IMR-90 (cell line): ENCODE measurements around the gene AADACL3. TPM values are rescaled to one million over a fixed set of nuclear protein-coding genes. Genes with fewer than 3 reads are reported as not detected.

ENCODE experiments used
- ATAC-seq: fragments of 200-7000 bp; cut with Tn5 transposase; 2 replicates; pipeline ENCODE4 v1.9.1; 2020; ENCODE audit warnings: low read depth, mild to moderate bottlenecking, moderate library complexity
- BruUV-seq: library from RNA; stranded (reverse); fragments of 400-500 nt; replicated peaks from 2 replicates; lab custom pipeline; 2021; lab: Mats Ljungman, UMichigan
- CTCF ChIA-PET: fragments of 300-600 bp; formaldehyde crosslinking; extraction: SDS; loops from one replicate; lab custom pipeline; 2021; ENCODE audit warnings: antibody characterized with exemption; lab: Yijun Ruan, JAX
- POLR2A ChIA-PET: fragments of 300-600 bp; sonication (Branson Sonifier 250); formaldehyde crosslinking; loops from one replicate; lab custom pipeline; 2022; ENCODE audit warnings: antibody characterized with exemption; ENCODE audit not compliant: unreplicated experiment; lab: Charles Lee
- DNase-seq: peaks from one replicate; pipeline ENCODE4 v3.0.0; 2013
- H2AFZ ChIP-seq: replicated peaks from 2 replicates; pipeline ENCODE3; 2013; ENCODE audit warnings: low read length, mild to moderate bottlenecking; ENCODE audit not compliant: poor library complexity
- H2AK5ac ChIP-seq: 2 replicates; pipeline ENCODE4 v1.6.1; 2013; ENCODE audit warnings: low read depth, low read length, inconsistent platforms
- H2AK9ac ChIP-seq: replicated peaks from 2 replicates; pipeline ENCODE3; 2013; ENCODE audit warnings: mild to moderate bottlenecking, low read depth, low read length, moderate library complexity; ENCODE audit not compliant: poor library complexity
- H2BK120ac ChIP-seq: 2 replicates; pipeline ENCODE4 v1.6.1; 2013; ENCODE audit warnings: low read depth, low read length, inconsistent platforms
- H2BK15ac ChIP-seq: 3 replicates; pipeline ENCODE4 v1.6.1; 2013; ENCODE audit warnings: low read depth, low read length, inconsistent platforms
- H2BK20ac ChIP-seq: 2 replicates; pipeline ENCODE4 v1.6.1; 2013; ENCODE audit warnings: low read depth, mild to moderate bottlenecking, inconsistent platforms, low read length, moderate library complexity
- H2BK5ac ChIP-seq: 2 replicates; pipeline ENCODE4 v1.6.1; 2013; ENCODE audit warnings: mild to moderate bottlenecking, low read depth, low read length, inconsistent platforms; ENCODE audit not compliant: poor library complexity, severe bottlenecking
- H3K14ac ChIP-seq: replicated peaks from 2 replicates; pipeline ENCODE4 v1.6.1; 2013; ENCODE audit warnings: low read depth, low read length, inconsistent platforms
- H3K18ac ChIP-seq: 2 replicates; pipeline ENCODE4 v1.6.1; 2013; ENCODE audit warnings: low read depth, low read length, control low read depth
- H3K23ac ChIP-seq: 2 replicates; pipeline ENCODE4 v1.6.1; 2013; ENCODE audit warnings: low read depth, low read length, inconsistent platforms
- H3K27ac ChIP-seq: 2 replicates; pipeline ENCODE4 v1.5.1; 2013; ENCODE audit warnings: mild to moderate bottlenecking, control low read depth, low read length; ENCODE audit not compliant: insufficient read depth
- H3K27me3 ChIP-seq: 2 replicates; pipeline ENCODE4 v1.6.1; 2013; ENCODE audit warnings: low read length; ENCODE audit not compliant: control insufficient read depth, insufficient read depth
- H3K36me3 ChIP-seq: 2 replicates; pipeline ENCODE4 v1.6.1; 2013; ENCODE audit warnings: low read length, mixed read lengths; ENCODE audit not compliant: control insufficient read depth, insufficient read depth
- H3K4ac ChIP-seq: 2 replicates; pipeline ENCODE4 v1.6.1; 2013; ENCODE audit warnings: low read depth, low read length, inconsistent platforms
- H3K4me1 ChIP-seq: 2 replicates; pipeline ENCODE4 v1.6.1; 2013; ENCODE audit warnings: low read length, mixed read lengths; ENCODE audit not compliant: control insufficient read depth, insufficient read depth
- H3K4me2 ChIP-seq: 2 replicates; pipeline ENCODE4 v1.6.1; 2013; ENCODE audit warnings: low read depth, mild to moderate bottlenecking, control low read depth, low read length, moderate library complexity
- H3K4me3 ChIP-seq: 2 replicates; pipeline ENCODE4 v1.5.1; 2013; ENCODE audit warnings: low read depth, mild to moderate bottlenecking, control low read depth, low read length, moderate library complexity; ENCODE audit not compliant: insufficient read depth
- H3K56ac ChIP-seq: 2 replicates; pipeline ENCODE4 v1.6.1; 2013; ENCODE audit warnings: low read length, inconsistent platforms; ENCODE audit not compliant: insufficient read depth; ENCODE audit errors: extremely low read depth
- H3K79me1 ChIP-seq, 2 experiments: 2 replicates each; pipeline ENCODE4 v1.6.1; 2013; ENCODE audit warnings: low read length in 2 of 2, inconsistent platforms in 1 of 2, low read depth in 1 of 2
- H3K9ac ChIP-seq: 2 replicates; pipeline ENCODE4 v1.6.1; 2013; ENCODE audit warnings: low read depth, low read length, control low read depth
- H3K9me1 ChIP-seq: 2 replicates; pipeline ENCODE4 v1.6.1; 2013; ENCODE audit warnings: low read length, inconsistent platforms; ENCODE audit not compliant: insufficient read depth
- H3K9me3 ChIP-seq: 2 replicates; pipeline ENCODE4 v1.6.1; 2013; ENCODE audit warnings: low read length; ENCODE audit not compliant: control insufficient read depth, insufficient read depth
- H4K20me1 ChIP-seq: 2 replicates; pipeline ENCODE4 v1.6.1; 2013; ENCODE audit warnings: low read length, inconsistent platforms; ENCODE audit not compliant: insufficient read depth
- H4K5ac ChIP-seq: 2 replicates; pipeline ENCODE4 v1.6.1; 2013; ENCODE audit warnings: mild to moderate bottlenecking, low read depth, low read length, control low read depth
- H4K8ac ChIP-seq, 2 experiments: 2 replicates each; pipeline ENCODE4 v1.6.1; 2013; ENCODE audit warnings: low read depth in 2 of 2, low read length in 2 of 2, control low read depth in 1 of 2, inconsistent platforms in 1 of 2
- H4K91ac ChIP-seq: 2 replicates; pipeline ENCODE4 v1.6.1; 2013; ENCODE audit warnings: low read depth, low read length, inconsistent platforms; ENCODE audit not compliant: insufficient read depth
- BHLHE40 ChIP-seq: fragments of 150-350 bp; IDR thresholded peaks from 2 replicates; pipeline ENCODE4 v1.6.1; 2016; ENCODE audit warnings: mild to moderate bottlenecking, low read depth, low read length
- CEBPB ChIP-seq: IDR thresholded peaks from 2 replicates; pipeline ENCODE4 v1.6.1; 2012; ENCODE audit warnings: low read depth, low read length, improper control_type of control experiment
- MXI1 ChIP-seq: IDR thresholded peaks from 2 replicates; pipeline ENCODE4 v1.6.1; 2012; ENCODE audit warnings: low read depth, mild to moderate bottlenecking, low read length, moderate library complexity, borderline replicate concordance
- WGBS, 2 experiments: methylation state at CpG; one replicate each; pipeline versions ENCODE4 v1.1.5 to v1.1.7; 2013; ENCODE audit warnings: missing lambda C conversion rate in 2 of 2; ENCODE audit not compliant: insufficient read length in 1 of 2; ENCODE audit errors: extremely low coverage in 2 of 2; 5-methylcytosine and 5-hydroxymethylcytosine counted together
- dilution Hi-C: fragments of 300-500 bp; cut with HindIII; formaldehyde crosslinking; loops from one replicate; pipeline ENCODE4 v1.14.3; 2018; ENCODE audit warnings: low sequenced_read_pairs; ENCODE audit not compliant: unreplicated experiment
- in situ Hi-C: fragments of 300-500 bp; cut with MboI; formaldehyde crosslinking; loops from 3 replicates; pipeline ENCODE4 v1.14.3; 2019; ENCODE audit warnings: low sequenced_read_pairs, inconsistent platforms, mixed read lengths
- intact Hi-C: fragments of 100-400 bp; cut with micrococcal nuclease; formaldehyde crosslinking; loops from 2 replicates; pipeline ENCODE4 v1.10.0; 2022
- polyA plus RNA-seq, 3 experiments: library from polyadenylated mRNA; depleted of rRNA; stranded (reverse); fragments of >200 nt; gene quantifications; 2 replicates each; pipeline ENCODE4 v1.2.3, GENCODE V29; 2012; ENCODE audit warnings: low replicate concordance in 1 of 3
- total RNA-seq: library from RNA; depleted of rRNA; stranded (reverse); fragments of >200 nt; gene quantifications from 2 replicates; pipeline ENCODE4 v1.2.3, GENCODE V29; 2012

AADACL3 gene
- total and polyA plus RNA-seq, 2 of the 4 experiments (the other 2 are of a cell fraction): not detected

GRCh38 chr1:12745992-12746323 lies 30.0 kb downstream of the AADACL3 start, which contains the start of gene CFAP107:
Gene CFAP107, plus strand, starts transcription at chr1:12746200. Its CDS starts 231 bp downstream, at chr1:12746431.
- dilution Hi-C loops (no loop called here), intact Hi-C loops (no loop called here), in situ Hi-C loops (no loop called here)
- Histone ChIP-seq H3K18ac (no peak within 1 kb of the TSS), H2AK9ac (no peak within 1 kb of the TSS), H2BK5ac (no peak within 1 kb of the TSS), H3K9ac (no peak within 1 kb of the TSS), H3K9me1 (no peaks in the 10 kb centered on the region), H3K9me3 (peaks cover 4% of the 10 kb centered on the region), H3K79me1 (no peaks in the 10 kb centered on the region), H2BK15ac (no peak within 1 kb of the TSS), H3K14ac (no peak within 1 kb of the TSS), H4K8ac (no peak within 1 kb of the TSS), H3K4me1 (no peaks in the 10 kb centered on the region), H3K56ac (no peak within 1 kb of the TSS), H3K36me3 (no peaks in the 10 kb centered on the region), H4K20me1 (no peaks in the 10 kb centered on the region), H2BK20ac (no peak within 1 kb of the TSS), H2AK5ac (no peak within 1 kb of the TSS), H3K4ac (no peak within 1 kb of the TSS), H4K91ac (no peak within 1 kb of the TSS), H2AFZ (no peak within 1 kb of the TSS), H2BK120ac (no peak within 1 kb of the TSS), H3K27ac (no peak within 1 kb of the TSS), H3K27me3 (no peaks in the 10 kb centered on the region), H3K4me2 (no peak within 1 kb of the TSS), H4K5ac (no peak within 1 kb of the TSS), H3K23ac (no peak within 1 kb of the TSS), H3K4me3 (no peak within 1 kb of the TSS)
- ChIA-PET POLR2A (no interaction called here), CTCF (no interaction called here)
- 0% methylated on average over 1 of the region's 2 CpGs; no CpG with 5 or more reads in 1 of the 2 experiments for WGBS, 2 experiments
- DNase-seq: no peak
- no peak for ATAC-seq
- TF ChIP-seq CEBPB (no peak), BHLHE40 (no peak), MXI1 (no peak)
- BruUV-seq: no TSS peak
